Esophagus squamous epithelium (tissue), 4 donors: Measurements from ENCODE around the gene TRAP1.

ENCODE experiments used
- CTCF ChIP-seq, 6 experiments: fragments of 450-650 bp in 4 of 6; fragments of 200-600 bp in 2 of 6; sonication (generic) in 2 of 6; IDR thresholded peaks; one replicate each; pipeline ENCODE4 v1.5.1; 2016 to 2019; ENCODE audit warnings: antibody characterized with exemption in 6 of 6, mild to moderate bottlenecking in 4 of 6, moderate library complexity in 4 of 6
- POLR2A ChIP-seq, 4 donors: fragments of 450-650 bp; IDR thresholded peaks; one replicate each; pipeline ENCODE4 v1.6.1; 2017; ENCODE audit warnings: antibody characterized with exemption in 4 of 4, mild to moderate bottlenecking in 4 of 4, moderate library complexity in 3 of 4

- TF ChIP-seq CTCF (IDR thresholded peaks at IDR 0.05) (no peak), POLR2A (IDR thresholded peaks at IDR 0.05) (no peak)
Measured at GRCh38 chr16:3738541-3738940, 21.2 kb upstream of the TRAP1 start.
